Measurements from ENCODE around the gene PCDHGA1.
"Not testable (repeated sequence)": the region's sequence is repeated elsewhere in the genome, so short reads cannot be mapped to it uniquely, and the experiment has no call there.

PCDHGA1 gene

DNA sequence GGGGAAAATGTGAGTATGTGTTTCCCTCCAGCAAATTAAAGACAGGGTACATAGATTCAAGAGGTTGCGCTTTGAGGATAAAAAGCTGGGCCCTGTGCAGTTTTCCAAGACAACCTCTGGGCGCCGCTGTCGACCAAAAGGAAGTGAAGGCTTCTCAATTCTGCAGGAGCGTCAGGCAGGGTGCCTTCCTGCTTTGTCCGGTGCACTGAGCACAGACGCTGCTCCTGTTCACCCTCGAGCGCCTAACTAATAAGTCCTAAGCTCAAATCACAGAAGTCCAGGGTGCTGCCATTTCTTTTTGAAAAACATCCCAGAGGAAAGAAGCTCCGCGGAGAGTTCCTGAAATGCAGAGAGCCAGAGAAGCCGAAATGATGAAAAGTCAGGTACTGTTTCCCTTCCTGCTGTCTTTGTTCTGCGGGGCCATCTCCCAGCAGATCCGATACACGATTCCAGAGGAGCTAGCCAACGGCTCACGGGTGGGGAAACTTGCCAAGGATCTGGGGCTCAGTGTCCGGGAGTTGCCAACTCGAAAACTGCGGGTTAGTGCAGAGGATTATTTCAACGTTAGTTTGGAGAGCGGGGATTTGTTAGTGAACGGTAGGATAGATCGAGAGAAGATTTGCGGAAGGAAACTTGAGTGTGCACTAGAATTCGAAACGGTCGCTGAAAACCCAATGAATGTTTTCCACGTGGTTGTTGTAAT lies 19.8 kb downstream of the PCDHGA1 start, which contains the start of gene PCDHGB1:
Gene PCDHGB1 (plus strand): TSS at position 183 of the 703 bp plus-strand sequence. CDS start 162 bp downstream, at position 345.
- DNase-seq: no peak

DNA sequence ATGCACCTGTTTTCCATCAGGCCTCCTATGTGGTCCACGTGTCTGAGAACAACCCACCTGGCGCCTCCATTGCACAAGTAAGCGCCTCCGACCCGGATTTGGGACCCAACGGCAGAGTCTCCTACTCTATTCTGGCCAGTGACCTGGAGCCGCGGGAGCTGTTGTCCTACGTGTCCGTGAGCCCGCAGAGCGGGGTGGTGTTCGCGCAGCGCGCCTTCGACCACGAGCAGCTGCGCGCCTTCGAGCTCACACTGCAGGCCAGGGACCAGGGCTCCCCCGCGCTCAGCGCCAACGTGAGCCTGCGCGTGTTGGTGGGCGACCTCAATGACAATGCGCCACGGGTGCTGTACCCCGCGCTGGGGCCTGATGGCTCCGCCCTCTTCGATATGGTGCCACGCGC lies 21.3 kb downstream of the PCDHGA1 start:
- no peak for DNase-seq

DNA sequence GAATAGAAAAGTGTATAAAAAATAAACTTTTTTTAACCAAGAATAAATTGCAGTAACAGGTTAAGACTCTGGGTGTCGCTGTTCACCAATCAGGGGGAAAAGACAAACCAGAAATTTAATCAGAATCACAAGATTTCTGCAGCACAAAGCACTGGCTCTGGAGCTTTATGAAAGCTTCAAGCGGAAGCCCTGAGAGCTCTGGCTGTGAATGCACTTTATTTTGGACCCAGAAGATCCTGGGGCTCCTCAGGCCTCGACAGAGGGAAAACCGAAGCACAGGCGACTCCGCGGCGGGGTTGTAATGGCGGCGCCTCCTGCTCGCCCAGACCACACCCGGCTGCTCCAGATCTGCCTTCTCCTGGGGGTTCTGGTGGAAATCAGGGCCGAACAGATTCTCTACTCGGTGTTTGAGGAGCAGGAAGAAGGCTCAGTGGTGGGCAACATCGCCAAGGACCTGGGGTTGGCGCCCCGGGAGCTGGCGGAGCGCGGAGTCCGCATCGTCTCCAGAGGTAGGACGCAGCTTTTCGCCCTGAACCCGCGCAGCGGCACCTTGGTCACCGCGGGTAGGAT lies 24.7 kb downstream of the PCDHGA1 start, which contains the start of gene PCDHGA4:
Gene PCDHGA4 (plus strand): TSS at position 122 of the 570 bp plus-strand sequence. CDS start 87 bp downstream, at position 209.
- DNase-seq: no peak

DNA sequence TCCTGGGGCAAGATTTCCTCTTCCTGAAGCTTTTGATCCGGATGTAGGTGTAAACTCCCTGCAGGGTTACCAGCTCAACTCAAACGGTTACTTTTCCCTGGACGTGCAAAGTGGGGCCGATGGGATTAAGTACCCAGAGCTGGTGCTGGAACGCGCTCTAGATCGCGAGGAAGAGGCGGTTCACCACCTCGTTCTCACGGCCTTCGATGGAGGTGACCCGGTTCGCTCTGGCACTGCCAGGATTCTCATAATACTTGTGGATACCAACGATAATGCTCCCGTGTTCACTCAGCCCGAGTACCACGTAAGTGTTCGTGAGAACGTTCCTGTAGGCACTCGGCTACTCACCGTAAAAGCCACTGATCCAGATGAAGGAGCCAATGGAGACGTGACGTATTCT lies 25.3 kb downstream of the PCDHGA1 start:
- DNase-seq: no peak

DNA sequence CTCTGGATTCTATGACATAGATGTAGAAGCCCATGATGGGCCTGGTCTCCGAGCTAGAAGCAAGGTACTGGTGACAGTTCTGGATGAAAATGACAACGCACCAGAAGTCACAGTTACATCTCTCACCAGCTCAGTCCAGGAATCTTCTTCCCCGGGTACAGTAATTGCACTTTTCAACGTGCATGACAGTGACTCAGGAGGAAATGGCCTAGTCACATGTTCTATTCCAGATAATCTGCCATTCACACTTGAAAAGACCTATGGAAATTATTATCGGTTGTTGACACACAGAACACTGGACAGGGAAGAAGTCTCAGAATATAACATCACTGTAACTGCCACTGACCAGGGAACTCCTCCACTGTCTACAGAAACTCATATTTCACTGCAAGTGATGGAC lies 25.8 kb downstream of the PCDHGA1 start:
- no peak for DNase-seq

DNA sequence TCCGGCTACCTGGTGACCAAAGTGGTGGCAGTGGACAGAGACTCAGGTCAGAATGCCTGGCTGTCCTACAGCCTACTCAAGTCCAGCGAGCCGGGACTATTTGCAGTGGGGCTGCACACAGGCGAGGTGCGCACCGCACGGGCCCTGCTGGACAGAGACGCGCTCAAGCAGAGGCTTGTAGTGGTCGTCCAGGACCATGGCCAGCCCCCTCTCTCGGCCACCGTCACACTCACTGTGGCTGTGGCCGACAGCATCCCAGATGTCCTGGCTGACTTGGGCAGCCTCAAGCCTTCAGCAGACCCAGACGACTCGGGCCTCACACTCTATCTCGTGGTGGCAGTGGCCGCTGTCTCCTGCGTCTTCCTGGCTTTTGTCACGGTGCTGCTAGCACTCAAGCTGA lies 26.6 kb downstream of the PCDHGA1 start:
- DNase-seq: no peak

DNA sequence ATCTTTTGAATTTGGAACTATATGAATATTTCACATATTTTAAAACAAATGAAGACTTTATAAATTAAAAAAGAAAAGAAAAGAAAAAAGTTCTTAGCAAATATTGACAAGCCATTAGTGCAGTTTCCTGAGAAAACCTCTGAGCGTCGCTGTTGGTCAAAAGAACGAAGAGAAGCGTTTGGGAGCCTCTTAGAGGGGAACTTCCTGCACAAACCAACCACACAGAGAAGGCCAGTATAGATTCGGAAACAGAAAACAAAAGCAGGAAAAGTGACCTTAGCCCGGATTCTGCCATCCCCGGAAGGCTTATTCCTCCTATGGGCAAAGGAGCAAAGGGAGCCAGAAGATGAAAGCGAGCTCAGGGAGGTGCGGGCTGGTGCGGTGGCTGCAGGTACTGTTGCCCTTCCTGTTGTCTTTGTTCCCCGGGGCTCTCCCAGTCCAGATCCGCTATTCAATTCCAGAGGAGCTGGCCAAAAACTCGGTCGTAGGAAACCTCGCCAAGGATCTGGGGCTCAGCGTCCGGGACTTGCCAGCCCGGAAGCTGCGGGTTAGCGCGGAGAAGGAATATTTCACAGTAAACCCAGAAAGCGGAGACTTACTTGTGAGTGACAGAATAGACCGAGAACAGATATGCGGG lies 29.6 kb downstream of the PCDHGA1 start, which contains the start of gene PCDHGB2:
Gene PCDHGB2 (plus strand): TSS at position 205 of the 637 bp plus-strand sequence. CDS start 142 bp downstream, at position 347.
- no peak for DNase-seq

DNA sequence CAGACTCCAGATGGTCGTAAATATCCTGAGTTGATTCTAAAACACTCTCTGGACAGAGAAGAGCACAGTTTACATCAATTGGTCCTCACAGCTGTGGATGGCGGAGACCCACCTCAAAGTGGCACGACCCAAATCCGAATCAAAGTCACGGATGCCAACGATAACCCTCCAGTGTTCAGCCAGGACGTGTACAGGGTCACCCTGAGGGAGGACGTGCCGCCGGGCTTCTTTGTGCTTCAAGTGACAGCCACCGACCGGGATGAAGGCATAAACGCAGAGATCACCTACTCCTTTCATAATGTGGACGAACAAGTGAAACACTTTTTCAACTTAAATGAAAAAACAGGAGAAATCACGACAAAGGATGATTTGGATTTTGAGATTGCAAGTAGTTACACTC lies 30.4 kb downstream of the PCDHGA1 start:
- no peak for DNase-seq

DNA sequence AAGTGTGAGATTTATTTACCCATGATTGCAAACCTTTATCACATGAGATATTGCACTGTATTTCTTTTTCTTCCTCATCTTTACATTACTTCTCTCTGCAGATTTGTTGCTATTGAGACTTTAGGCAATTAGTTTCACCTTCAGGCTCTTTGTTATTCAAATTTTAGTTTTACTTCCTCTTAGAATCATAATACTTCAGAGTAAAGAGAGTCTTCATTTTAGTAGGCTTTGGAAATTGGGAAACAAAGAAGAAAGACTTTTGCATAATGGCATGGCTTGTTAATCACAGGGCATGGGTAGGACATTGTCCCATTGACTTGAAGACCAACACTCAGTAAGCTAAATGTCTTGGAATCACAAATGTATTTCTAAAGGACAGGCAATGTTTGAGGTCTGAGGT lies 32.4 kb downstream of the PCDHGA1 start:
- DNase-seq: no peak

DNA sequence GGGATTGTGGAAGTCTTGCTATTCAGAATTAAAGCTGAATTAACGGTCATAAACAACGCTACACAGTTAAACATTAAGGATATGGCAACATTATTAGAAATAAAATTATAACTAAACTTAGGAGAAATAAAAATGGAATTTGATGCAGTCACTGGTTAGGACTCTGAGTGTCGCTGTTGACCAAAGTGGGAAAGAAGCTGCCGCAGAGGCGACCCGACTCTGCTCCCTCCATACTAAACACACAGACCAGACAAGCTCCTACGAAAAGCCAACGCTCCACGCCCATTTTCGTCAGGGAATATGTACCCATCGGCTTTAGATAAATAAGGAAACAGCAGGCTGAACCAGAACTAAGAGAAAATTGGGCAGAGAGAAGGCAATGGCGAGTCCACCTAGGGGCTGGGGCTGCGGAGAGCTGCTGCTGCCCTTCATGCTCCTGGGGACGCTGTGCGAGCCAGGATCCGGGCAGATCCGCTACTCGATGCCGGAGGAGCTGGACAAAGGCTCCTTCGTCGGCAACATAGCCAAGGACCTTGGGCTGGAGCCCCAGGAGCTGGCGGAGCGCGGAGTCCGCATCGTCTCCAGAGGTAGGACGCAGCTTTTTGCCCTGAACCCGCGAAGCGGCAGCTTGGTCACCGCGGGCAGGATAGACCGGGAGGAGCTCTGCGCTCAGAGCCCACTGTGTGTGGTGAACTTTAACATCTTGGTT lies 33.8 kb downstream of the PCDHGA1 start, which contains the start of gene PCDHGA5:
Gene PCDHGA5 (plus strand): TSS at position 211 of the 709 bp plus-strand sequence. CDS start 169 bp downstream, at position 380.
- DNase-seq: no peak

DNA sequence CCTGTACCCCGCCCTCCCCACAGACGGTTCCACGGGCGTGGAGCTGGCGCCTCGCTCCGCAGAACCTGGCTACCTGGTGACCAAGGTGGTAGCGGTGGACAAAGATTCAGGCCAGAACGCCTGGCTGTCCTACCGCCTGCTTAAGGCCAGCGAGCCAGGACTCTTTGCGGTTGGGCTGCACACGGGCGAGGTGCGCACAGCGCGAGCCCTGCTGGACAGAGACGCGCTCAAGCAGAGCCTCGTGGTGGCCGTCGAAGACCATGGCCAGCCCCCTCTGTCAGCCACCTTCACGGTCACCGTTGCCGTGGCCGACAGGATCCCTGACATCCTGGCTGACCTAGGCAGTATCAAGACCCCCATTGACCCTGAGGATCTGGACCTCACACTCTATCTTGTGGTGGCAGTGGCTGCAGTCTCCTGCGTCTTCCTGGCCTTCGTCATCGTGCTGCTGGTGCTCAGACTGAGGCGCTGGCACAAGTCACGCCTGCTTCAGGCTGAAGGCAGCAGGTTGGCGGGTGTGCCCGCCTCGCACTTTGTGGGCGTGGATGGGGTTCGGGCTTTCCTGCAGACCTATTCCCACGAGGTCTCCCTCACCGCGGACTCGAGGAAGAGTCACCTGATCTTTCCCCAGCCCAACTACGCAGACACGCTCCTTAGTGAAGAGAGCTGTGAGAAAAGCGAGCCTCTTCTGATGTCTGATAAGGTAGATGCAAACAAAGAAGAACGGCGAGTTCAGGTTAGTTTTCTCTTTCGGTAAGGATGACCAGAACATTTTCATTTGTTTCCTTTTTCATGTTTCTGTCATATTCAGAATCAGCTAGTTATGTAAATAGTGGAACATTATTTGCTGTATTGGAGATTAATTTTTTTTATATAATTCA lies 35.9 kb downstream of the PCDHGA1 start:
- no peak for DNase-seq

DNA sequence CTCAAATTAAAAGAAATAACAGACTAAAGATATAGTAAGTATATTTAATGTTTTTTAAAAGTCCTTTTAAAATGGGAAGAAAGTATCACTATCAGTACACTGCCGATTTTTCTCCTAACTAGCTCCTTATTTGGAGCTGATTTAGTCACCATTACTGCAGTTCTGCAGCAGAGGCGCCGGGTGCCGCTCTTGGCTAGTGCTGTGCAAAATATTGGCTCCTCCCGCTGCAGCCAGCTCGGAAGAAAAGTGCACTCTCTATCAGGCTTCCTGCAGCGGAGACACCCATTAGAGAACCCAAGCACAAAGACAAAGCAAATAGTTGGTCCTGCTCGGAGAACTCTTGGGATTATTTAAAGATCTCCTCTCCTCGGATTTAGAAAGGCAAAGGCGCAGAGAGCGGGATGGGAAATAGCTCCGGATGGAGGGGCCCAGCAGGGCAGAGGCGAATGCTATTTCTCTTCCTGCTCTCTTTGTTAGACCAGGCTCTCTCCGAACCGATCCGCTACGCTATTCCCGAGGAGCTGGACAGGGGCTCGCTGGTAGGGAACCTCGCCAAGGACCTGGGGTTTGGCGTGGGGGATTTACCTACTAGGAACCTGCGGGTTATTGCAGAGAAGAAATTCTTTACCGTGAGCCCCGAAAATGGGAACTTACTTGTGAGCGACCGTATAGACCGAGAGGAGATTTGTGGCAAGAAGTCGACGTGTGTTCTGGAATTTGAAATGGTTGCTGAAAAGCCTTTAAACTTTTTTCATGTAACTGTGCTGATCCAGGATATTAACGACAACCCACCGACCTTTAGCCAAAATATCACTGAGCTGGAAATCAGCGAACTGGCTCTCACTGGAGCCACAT lies 39.9 kb downstream of the PCDHGA1 start, which contains the start of gene PCDHGB3:
Gene PCDHGB3 (plus strand): TSS at position 249 of the 855 bp plus-strand sequence. CDS start 153 bp downstream, at position 402.
- DNase-seq: no peak

DNA sequence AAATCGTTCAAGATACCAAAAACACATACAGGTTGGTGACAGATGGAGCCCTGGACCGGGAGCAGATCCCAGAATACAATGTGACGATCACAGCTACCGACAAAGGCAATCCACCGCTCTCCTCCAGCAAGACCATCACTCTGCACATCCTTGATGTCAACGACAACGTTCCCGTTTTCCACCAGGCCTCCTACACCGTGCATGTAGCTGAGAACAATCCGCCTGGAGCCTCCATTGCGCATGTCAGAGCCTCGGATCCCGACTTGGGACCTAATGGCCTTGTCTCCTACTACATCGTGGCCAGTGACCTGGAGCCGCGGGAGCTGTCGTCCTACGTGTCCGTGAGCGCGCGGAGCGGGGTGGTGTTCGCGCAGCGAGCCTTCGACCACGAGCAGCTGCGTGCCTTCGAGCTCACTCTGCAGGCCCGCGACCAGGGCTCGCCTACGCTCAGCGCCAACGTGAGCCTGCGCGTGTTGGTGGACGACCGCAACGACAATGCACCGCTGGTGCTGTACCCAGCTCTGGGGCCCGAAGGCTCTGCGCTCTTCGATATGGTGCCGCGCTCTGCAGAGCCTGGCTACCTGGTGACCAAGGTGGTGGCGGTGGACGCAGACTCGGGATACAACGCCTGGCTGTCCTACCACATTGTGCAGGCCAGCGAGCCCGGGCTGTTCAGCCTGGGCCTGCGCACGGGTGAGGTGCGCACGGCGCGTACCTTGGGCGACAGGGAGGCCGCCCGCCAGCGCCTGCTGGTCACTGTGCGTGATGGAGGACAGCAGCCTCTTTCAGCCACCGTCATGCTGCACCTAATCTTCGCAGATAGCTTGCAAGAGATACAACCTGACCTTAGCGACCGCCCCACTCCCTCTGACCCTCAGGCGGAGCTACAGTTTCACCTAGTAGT lies 41.5 kb downstream of the PCDHGA1 start:
- DNase-seq: no peak

DNA sequence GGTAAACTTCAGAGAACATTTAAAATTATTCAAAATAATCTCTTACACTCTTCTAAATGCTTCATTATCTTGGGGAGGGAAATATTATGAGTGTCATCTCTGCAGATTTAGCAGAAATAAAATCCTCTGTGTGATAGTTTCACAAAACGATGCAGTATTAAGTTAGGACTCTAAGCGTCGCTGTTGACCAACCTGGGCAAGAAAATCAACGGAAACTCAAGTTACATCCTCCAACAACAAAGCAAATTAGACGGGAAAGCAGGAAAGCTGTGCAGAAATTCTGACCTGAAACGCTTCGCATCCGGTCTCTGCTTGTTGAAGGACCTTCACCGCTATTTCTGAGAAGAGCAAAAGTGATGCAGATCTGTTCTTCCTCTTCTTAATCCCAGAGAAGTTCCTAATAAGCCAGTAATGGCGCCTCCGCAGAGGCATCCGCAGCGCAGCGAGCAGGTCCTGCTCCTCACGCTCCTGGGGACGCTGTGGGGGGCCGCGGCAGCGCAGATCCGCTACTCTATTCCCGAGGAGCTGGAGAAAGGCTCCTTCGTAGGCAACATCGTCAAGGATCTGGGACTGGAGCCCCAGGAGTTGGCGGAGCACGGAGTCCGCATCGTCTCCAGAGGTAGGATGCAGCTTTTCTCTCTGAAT lies 43.5 kb downstream of the PCDHGA1 start, which contains the start of gene PCDHGA6:
Gene PCDHGA6 (plus strand): TSS at position 219 of the 645 bp plus-strand sequence. CDS start 193 bp downstream, at position 412.
- DNase-seq: no peak

DNA sequence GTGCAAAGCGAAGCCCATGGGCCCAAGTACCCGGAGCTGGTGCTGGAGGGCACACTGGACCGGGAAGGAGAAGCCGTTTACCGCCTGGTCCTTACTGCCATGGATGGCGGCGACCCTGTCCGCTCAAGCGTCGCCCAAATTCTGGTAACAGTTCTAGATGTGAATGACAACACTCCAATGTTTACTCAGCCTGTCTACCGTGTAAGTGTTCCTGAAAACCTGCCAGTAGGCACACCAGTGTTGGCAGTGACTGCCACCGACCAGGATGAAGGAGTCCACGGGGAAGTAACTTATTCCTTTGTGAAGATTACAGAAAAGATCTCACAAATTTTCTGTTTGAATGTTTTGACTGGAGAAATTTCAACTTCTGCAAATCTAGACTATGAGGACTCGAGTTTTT lies 44.3 kb downstream of the PCDHGA1 start:
- no peak for DNase-seq

DNA sequence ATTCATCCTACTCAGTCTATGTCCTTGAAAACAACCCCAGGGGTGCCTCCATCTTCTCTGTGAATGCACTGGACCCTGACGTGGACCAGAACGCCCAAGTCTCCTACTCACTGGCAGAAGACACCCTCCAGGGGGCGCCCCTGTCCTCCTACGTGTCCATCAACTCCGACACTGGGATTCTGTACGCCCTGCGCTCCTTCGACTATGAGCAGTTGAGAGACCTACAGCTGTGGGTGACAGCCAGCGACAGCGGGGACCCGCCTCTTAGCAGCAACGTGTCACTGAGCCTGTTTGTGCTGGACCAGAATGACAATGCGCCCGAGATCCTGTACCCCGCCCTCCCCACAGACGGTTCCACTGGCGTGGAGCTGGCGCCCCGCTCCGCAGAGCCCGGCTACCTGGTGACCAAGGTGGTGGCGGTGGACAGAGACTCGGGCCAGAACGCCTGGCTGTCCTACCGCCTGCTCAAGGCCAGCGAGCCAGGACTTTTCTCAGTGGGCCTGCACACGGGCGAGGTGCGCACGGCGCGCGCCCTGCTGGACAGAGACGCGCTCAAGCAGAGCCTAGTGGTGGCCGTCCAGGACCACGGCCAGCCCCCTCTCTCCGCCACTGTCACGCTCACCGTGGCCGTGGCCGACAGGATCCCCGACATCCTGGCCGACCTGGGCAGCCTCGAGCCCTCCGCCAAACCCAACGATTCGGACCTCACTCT lies 45.3 kb downstream of the PCDHGA1 start:
- not testable (repeated sequence) for DNase-seq

DNA sequence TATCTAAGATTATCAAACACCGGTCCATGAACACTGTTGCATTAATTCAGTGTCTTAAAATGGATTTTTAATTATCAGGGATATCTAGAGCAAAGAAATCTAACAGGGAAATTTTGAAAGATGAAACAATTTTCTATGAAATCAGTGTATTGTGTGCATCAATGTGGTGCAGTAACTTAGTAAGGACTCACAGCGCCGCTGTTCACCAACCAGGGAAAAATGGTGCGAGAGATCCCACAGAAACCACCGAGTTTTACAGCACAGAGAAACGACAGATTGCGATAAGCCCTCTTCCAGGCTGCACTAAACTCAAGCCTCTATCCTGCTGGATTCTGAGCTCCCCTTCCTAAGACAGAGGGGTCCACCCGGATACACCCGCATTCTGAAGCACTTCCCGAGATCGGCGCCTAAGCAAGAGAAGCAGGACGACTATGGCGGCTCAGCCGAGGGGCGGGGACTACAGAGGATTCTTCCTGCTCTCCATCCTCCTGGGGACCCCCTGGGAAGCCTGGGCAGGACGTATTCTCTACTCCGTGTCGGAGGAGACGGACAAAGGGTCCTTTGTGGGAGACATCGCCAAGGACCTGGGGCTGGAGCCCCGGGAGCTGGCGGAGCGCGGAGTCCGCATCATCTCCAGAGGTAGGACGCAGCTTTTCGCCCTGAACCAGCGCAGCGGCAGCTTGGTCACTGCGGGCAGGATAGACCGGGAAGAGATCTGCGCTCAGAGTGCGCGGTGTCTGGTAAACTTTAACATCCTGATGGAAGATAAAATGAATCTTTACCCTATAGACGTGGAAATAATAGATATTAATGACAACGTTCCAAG lies 52.4 kb downstream of the PCDHGA1 start, which contains the start of gene PCDHGA7:
Gene PCDHGA7 (plus strand): TSS at position 274 of the 826 bp plus-strand sequence. CDS start 158 bp downstream, at position 432.
- DNase-seq: no peak

All from activated CD4-positive, alpha-beta T cell treated with anti-CD3 and anti-CD28 coated beads for 1 hour (primary cell).